GM15510 (cell line): Measurements from ENCODE around the gene MCUB.

ENCODE experiments used
- POLR2A ChIP-seq: IDR thresholded peaks from 3 replicates; pipeline ENCODE4 v1.6.1; 2011; ENCODE audit warnings: borderline replicate concordance; ENCODE audit not compliant: insufficient read length; ENCODE audit errors: extremely low read depth

The MCUB gene

DNA sequence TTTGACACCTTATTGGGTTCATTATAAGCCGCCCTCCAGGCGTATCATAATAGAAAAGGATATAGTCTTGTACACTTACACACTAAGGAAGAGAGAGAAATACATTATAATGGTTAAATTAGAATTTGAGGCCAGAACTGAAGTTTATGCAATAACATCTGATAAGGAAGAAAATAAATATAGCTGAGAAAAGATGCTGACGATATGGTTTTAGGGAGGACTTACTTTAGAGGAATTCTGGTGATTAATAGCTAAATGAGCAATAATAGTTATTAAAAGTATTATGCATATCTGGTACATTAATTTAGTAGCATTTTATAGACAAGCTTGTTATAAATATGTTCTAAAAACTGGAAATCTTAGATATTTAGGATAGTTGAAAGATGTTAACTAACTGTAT is 12.1 kb downstream of the MCUB start:
- no peak for TF ChIP-seq POLR2A

DNA sequence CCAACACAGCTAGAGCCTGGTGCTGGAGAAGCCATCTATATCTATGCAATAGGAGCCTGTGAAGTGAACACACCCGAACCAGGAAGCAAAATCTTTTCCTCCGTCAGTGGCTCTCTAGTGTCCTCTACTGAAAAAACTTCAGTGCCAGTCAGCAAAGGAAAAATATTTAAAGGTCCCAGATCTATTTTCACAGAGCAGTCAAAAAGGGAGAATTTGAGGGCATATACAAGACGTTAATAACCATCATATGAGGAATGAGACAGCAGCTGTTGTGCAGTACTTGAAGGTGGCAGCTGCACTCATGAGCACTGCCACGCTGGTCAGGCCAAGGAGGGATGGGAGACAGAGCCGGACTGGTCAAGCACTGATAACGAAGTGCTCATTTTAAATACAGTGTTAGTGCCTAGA is 14.4 kb downstream of the MCUB start:
- no peak for TF ChIP-seq POLR2A

DNA sequence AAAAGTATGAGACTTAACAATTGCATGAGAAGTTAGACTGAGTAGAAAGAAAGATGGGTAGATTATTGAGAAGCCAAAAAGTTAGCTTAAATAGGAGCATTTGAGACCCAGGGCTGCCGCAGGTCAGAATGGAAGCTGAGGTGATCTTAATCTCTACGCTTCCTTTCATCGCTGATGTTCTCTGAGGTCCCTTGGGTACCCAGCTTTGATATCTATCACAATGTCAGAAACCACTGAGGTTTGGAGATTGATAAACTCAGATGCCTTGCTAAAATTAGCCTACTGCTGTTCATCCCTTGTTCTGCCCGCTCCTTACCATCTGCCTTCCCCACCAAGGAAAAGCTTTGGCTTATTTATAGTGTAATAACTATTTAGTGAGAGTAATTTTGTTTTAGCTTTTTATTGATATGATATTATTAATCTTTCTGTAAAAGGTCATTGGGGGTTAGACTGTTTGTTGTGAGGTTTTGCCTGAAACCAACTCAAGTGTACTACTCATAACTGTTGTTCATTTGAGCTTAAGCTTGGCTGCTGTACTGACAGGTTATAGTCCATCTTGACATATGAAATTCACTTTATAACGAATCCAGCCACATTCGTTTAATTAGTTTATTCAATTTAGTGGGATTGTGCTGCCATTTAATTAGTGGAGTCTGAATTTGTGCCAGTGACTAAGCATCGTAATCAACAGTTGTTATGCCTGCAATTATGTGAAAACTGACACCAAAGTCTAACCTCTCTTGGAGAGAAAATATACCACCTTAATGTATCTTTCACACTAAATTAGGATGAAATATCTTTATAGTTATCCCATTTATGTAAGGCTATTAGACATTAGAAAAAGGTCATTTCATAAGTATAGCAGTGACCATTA is 15.1 kb downstream of the MCUB start:
- no peak for TF ChIP-seq POLR2A

DNA sequence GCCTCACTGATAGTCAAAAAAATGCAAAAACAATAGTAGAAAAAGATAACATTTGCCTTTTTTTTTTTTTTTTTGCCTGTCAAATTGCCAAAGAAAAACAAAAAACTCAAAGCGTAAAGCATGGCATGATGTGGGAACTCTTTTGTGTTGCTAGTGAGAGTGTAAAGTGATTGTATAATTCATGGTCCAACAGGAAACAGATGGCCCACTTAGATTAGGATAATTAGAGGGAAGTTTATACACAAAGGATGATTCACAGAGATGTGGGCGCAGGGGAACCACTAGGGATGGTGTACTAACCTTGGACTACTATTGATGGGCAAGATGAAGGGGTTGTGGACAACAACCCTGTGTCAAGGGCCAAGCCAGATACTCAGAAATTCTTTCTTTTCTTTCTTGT is 16.4 kb downstream of the MCUB start:
- no peak for TF ChIP-seq POLR2A

DNA sequence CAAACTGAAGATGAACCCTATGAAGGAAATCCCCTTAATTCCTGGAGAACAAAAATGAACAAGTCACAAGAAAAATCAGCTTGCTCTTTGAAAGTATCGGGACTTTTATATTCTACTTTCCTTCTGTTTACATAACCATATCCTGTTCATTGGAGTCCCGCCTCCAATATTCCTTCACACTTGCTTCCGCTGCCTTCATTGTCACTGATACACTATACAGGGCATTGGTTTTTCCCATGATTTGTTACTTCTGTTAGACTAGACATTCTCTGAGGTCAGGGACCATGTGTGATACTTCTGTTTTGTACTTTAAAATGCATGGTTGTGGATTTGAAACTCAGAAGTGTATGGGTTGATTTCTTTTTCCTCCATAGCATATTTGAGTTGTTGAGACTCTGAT is 18.8 kb downstream of the MCUB start:
- no peak for TF ChIP-seq POLR2A

DNA sequence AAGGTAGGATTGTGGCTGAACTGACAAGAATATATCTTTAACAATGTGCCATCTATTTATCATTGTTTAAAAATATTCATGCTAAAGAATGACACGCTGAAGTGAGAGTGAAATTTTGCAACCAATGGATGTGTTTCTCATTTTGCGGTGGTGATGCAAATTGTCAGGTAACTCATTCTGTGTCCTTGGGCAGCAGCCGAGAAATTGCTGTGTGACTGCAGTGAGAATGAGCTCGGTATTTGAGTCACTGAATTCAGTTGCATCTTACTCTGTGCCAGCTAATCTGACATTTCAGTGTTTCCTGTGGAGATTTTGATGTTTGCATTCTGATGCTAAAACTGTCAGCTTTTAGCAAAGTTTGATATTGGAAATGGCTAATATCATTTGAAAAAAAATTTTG is 28.1 kb downstream of the MCUB start:
- TF ChIP-seq POLR2A: no peak

DNA sequence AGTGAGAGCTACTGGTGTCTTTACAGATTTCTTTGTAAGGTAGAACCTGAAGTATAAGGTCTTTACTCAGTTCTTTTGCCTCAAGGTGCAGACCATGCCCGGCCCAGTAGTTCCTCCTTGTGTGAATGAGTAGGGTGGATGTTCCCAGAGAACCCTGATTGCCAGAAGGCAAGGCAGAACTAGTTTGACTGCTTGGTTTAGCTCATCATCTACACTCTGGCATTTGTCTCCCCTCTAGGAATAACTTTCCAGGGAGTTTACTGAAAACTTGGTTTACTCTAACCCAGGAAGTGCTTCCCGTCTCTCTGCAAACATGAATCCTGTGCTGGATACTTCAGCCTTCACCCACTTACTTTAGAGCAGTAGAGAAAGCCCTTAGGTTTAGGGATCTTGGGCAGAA is 29.1 kb downstream of the MCUB start:
- no peak for TF ChIP-seq POLR2A

DNA sequence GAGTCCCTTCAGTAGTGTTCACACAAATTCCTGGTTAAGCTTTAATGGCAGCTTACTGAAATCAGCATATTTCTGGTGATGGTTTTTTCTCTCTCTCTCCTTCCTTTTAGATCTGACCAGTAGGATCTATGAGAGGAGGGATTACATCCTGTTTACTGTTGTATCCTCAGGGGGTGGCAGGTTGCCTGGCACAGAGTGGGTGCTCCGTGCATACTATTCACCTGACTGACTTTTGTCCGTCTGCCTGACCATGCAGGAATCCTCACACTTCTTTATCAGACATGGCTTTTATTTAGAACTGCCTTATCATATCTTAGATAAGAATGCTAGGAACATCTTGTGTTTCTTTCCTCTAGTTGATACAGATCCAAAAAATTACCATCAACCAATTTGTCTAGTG is 29.6 kb downstream of the MCUB start:
- TF ChIP-seq POLR2A: no peak

DNA sequence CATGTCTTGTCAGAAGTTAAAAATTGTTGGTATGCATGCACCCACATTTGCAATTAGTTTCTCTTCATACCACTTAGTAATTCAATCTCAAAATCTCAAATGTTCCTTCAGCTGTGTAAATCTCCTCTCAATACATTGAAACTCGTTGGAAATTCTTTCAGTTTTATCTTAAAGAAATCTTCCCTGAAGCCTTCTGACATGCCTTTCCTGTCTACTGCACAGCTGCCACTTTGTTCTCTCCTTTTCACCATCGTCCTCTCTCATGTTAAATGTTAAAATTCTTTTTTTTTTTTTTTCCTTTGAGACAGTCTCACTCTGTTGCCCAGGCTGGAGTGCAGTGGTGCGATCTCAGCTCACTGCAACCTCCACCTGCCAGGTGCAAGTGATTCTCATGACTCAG is 30.9 kb downstream of the MCUB start:
- no peak for TF ChIP-seq POLR2A

DNA sequence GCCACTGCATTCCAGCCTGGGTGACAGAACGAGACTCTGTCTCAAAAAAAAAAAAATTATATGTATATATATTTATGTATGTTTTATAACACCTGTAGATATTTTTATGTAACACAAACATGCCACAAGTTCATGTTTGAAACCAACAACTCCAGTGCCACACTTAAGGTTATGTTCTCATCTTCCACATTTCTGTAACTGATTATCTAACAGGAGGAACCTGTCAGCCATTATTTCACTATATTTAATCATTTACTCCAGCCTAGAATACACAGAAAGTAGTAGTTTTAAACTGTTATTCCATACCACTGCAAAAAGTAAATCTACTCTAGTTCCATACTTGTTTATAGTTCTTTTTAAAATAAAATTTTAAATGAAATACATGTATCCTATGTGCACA is 32.3 kb downstream of the MCUB start:
- no peak for TF ChIP-seq POLR2A

DNA sequence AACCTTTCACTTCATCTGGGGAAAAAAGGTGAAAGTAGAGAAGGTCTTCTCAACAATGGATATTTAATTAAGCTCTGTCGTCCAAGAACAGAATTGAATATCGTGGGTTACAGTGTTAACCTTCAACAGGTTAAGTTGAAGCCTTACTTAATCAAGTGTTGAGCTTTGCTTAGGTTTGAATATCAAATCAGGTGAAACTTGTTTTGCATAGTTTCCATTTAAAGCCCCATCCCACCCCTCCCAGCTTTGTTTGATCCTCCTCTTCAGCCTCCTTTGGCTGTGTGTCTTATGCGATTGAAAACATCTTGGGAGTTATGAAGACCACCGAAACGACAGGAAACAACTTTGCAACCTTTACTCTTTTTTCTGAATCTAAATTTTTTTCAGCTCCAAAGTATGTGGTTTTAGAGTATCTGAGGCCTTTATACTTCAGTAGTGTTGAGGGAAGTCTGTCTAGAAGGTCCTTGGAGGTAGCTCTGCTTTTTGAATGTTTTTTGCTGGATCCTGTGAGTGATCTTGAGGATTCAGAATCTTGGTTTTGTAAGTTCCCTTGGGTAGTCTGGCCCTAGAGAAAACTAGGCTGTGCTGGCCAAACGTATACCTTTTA is 39.1 kb downstream of the MCUB start:
- no peak for TF ChIP-seq POLR2A

DNA sequence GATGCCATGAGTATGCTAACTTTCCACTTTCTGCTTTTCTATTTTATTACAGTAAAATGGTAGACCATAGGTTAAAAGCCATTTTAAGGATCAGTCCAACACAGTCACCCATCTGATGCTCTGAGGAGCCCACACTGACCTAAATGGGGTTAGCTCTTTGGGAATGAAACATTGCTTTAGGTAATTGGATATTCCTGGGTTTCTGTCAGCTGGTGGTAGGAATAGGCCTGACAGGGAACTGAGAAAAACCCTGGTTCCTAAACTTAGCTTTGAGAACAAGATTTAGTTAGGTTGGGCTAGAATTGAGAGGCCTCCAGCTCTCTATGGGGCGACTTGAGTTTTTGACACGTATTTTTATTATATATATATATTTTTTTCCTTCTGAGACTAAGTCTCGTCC is 40.4 kb downstream of the MCUB start:
- TF ChIP-seq POLR2A: no peak

DNA sequence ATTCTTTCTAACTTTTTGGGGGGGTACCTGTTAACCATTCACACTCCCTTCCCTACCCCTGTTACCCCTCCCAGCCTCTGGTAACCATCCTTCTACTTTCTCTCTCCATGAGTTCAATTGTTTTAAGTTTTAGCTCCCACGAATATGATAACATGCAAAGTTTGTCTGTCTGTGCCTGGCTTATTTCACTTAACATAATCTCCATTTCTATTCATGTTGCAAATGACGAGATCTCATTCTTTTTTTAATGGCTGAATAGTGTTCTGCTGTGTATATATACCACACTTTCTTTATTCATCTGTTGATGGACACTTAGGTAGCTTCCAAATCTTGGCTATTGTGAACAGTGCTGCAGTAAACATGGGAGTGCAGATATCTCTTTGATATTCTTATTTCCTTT is 41.3 kb downstream of the MCUB start:
- TF ChIP-seq POLR2A: no peak

DNA sequence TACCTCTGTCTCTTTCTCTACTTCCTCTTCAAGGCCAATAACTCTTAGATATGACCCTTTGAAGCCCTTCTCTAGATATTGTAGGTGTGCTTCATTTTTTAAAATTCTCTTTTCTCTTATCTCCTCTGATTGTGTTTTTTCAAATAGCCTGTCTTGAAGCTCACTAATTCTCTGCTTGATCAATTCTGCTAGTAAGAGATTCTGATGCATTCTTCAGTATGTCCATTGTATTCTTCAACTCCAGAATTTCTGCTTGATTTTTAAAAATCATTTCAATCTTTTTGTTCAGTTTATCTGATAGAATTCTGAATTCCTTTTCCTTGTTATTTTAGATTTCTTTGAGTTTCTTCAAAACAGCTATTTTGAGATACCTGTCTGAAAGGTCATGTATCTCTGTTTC is 47.9 kb downstream of the MCUB start:
- no peak for TF ChIP-seq POLR2A

DNA sequence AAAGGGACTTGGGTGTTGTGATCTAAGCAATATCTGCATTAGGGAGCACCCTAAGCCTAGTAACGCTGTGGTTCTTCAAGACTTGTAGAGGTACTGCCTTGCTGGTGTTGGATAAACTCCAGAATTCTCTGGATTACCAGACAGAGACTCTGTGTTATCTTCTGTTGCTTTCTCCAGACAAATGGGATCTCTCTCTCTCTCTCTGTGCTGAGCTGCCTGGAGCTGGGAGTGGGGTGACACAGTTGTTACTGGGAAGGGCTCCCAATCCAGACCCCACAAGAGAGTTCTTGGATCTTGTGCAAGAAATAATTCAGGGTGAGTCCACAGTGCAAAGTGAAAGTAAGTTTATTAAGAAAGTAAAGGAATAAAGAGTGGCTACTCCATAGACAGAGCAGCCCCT is 48.8 kb downstream of the MCUB start:
- no peak for TF ChIP-seq POLR2A

DNA sequence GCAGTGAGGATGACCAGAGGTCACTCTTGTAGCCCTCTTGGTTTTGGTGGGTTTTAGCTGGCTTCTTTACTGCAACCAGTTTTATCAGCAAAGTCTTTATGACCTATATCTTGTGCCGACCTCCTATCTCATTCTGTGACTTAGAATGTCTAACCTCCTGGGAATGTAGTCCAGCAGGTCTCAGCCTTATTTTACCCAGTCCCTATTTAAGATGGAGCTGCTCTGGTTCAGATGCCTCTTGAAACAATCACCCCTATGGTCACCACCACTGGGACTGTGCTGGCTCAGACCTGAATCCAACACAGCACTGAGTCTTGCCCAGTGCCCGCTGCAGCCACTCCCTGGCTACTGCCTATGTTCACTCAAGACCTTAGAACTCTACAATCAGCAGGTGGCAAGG is 49.4 kb downstream of the MCUB start:
- no peak for TF ChIP-seq POLR2A
